Body of pancreas (tissue), 4 donors: ENCODE data around the gene GUCA2A.

Source experiments
- CTCF ChIP-seq, 7 experiments: fragments of 450-650 bp in 4 of 7; fragments of 200-600 bp in 3 of 7; sonication (generic) in 3 of 7; IDR thresholded peaks; one replicate each; pipeline ENCODE4 v1.5.1; 2016 to 2019; ENCODE audit warnings: antibody characterized with exemption in 7 of 7
- POLR2A ChIP-seq, 3 donors: fragments of 450-650 bp; IDR thresholded peaks; one replicate each; pipeline ENCODE4 v1.6.1; 2016; ENCODE audit warnings: antibody characterized with exemption in 3 of 3, mild to moderate bottlenecking in 2 of 3

GRCh38 chr1:42206164-42206563, 41.6 kb upstream of the GUCA2A start:
- no peak for TF ChIP-seq CTCF (IDR thresholded peaks at IDR 0.05)
- no peak for TF ChIP-seq POLR2A (IDR thresholded peaks at IDR 0.05)
